Ovary (tissue), 9 donors: Measurements from ENCODE around the gene GFY. TPM values are rescaled to one million over a fixed set of nuclear protein-coding genes. Genes with fewer than 3 reads are reported as not detected.
A peak's percentile ranks its signal among the peaks of the same experiment; 100 is the strongest.
"Not testable (repeated sequence)": the region's sequence is repeated elsewhere in the genome, so short reads cannot be mapped to it uniquely, and the experiment has no call there.

Source experiments
- DNase-seq, 5 donors: peaks; one replicate each; pipeline ENCODE4 v3.0.0-alpha.2; 2019 to 2020
- H3K27ac ChIP-seq, 2 donors: fragments of 200-600 bp; one replicate each; pipeline versions ENCODE4 v1.5.1 to v1.8.0; 2019 to 2022
- H3K27me3 ChIP-seq: fragments of 200-600 bp; one replicate; pipeline ENCODE4 v1.8.0; 2022
- H3K36me3 ChIP-seq: fragments of 200-600 bp; sonication (generic); one replicate; pipeline ENCODE4 v1.5.1; 2019
- H3K4me1 ChIP-seq: one replicate; pipeline ENCODE4 v1.8.1; 2013; ENCODE audit warnings: mild to moderate bottlenecking, moderate library complexity; ENCODE audit not compliant: insufficient read depth
- H3K4me3 ChIP-seq: fragments of 200-600 bp; sonication (generic); one replicate; pipeline ENCODE4 v1.5.1; 2017
- H3K9me3 ChIP-seq, 2 donors: fragments of 200-600 bp in 1 of 2; sonication (generic) in 1 of 2; one replicate each; pipeline versions ENCODE4 v1.5.1 to v1.8.1; 2013 to 2019; ENCODE audit warnings: mild to moderate bottlenecking in 1 of 2, moderate library complexity in 1 of 2
- CTCF ChIP-seq, 3 donors: fragments of 450-650 bp in 2 of 3; fragments of 200-600 bp in 1 of 3; IDR thresholded peaks; one replicate each; pipeline versions ENCODE4 v1.5.1 to v1.8.0; 2016 to 2022; ENCODE audit warnings: antibody characterized with exemption in 3 of 3, mild to moderate bottlenecking in 1 of 3
- EP300 ChIP-seq: sonication (generic); formaldehyde crosslinking; IDR thresholded peaks from one replicate; pipeline ENCODE4 v1.6.1; 2017; ENCODE audit warnings: antibody characterized with exemption
- POLR2A ChIP-seq: fragments of 450-650 bp; IDR thresholded peaks from one replicate; pipeline ENCODE4 v1.6.1; 2017; ENCODE audit warnings: antibody characterized with exemption, mild to moderate bottlenecking, moderate library complexity
- WGBS, 3 donors: extraction: QIAGEN DNeasy Blood & Tissue Kit in 1 of 3; methylation state at CpG; one replicate each; pipeline versions ENCODE4 v1.1.5 to v1.1.7; 2013 to 2017; 5-methylcytosine and 5-hydroxymethylcytosine counted together
- intact Hi-C, 4 donors: fragments of 100-400 bp; cut with DNase I; formaldehyde crosslinking; loops; one replicate each; pipeline versions ENCODE4 v1.11.0 to v1.15.1; 2022 to 2023
- polyA plus RNA-seq, 2 donors: library from polyadenylated mRNA; stranded (reverse); fragments of 200-250 nt in 1 of 2; fragments of 350-450 nt in 1 of 2; fragmentation: Illumina TruSeq in 1 of 2; extraction: RNeasy Lipid Tissue Mini Kit (QIAGEN cat#74804) in 1 of 2; gene quantifications; one replicate each; pipeline ENCODE4 v1.2.3, GENCODE V29; 2013 to 2014
- total RNA-seq, 7 donors: library from RNA; depleted of rRNA in 2 of 7; stranded (reverse); fragments of >200 nt in 2 of 7; fragmentation: NEBNext Ultra II Directional in 3 of 7; extraction: Animal tissue kit (Norgen Biotek cat#: 25700) in 3 of 7; gene quantifications; one replicate each; pipeline versions ENCODE4 v1.1.0 to v1.2.4, GENCODE V29; 2016 to 2023
- donor health status: DM: no; HTN: no; CAD: no; lungs with moderate emphysema.
- donor health status: DM: no; HTN: no; CAD: no.
- donor health status: Bipolar disorder and iron deficiency.
- donor health status: DM: yes; HTN: yes; CAD: no.
- donor health status: DM: no; HTN: no; CAD: no.
- donor health status: DM: yes; HTN: yes; CAD: no.

Gene GFY
- total and polyA plus RNA-seq, 9 donors, result not detected

GRCh38 chr19:49442771-49443365, 17.7 kb downstream of the GFY start:
- H3K36me3 ChIP-seq, result no peaks in the 10 kb centered on the region
- TF ChIP-seq POLR2A, result no peak
- intact Hi-C loops, result loop anchor here in 3 of 4 donors (2.0 to 10.0 kb wide), 3 partner anchors 52 to 216 kb away; partner anchors contain the start of genes DKKL1 (in 1 of the 3) and TEAD2 (in 1 of the 3)
- peak overlapping the region; percentile 55 for H3K4me3 ChIP-seq
- peak; percentile 76 to 90 (median 85) for DNase-seq
- peak overlapping the region in 1 of 2 donors; percentile 3 for H3K27ac ChIP-seq
- 1 to 2% (median 2%) methylated on average over 39 to 43 of the region's 43 CpGs for WGBS, 3 donors
- H3K4me1 ChIP-seq, result no peaks in the 10 kb centered on the region
- no peaks in the 10 kb centered on the region for H3K27me3 ChIP-seq
- H3K9me3 ChIP-seq, result no peaks in the 10 kb centered on the region

- intact Hi-C loops, result loop anchor here in 3 of 4 donors (2.0 to 10.0 kb wide), 3 partner anchors 53 to 216 kb away; partner anchors contain the start of genes DKKL1 (in 1 of the 3) and TEAD2 (in 1 of the 3)
- TF ChIP-seq EP300 (no peak), POLR2A (peak; percentile 16), CTCF (IDR thresholded peaks at IDR 0.05) (peak; percentile 89 to 99 (median 90))
- DNase-seq, result peak; percentile 93 to 96 (median 95)
- no peaks in the 10 kb centered on the region for H3K27me3 ChIP-seq
- no peaks in the 10 kb centered on the region for H3K4me1 ChIP-seq
- H3K4me3 ChIP-seq, result peak overlapping the region; percentile 55
- peak overlapping the region in 1 of 2 donors; percentile 3 for H3K27ac ChIP-seq
- H3K9me3 ChIP-seq, result no peaks in the 10 kb centered on the region
- H3K36me3 ChIP-seq, result no peaks in the 10 kb centered on the region
- 0 to 1% (median 1%) methylated on average over 45 to 47 of the region's 47 CpGs for WGBS, 3 donors
These were observed 18.3 kb downstream of the GFY start for GRCh38 chr19:49443366-49444099.

- intact Hi-C loops, result loop anchor here in 3 of 4 donors (5.0 to 10.0 kb wide), 2 partner anchors 79 to 217 kb away; partner anchors contain the start of genes DKKL1 (in 1 of the 3) and TEAD2 (in 1 of the 3)
- not testable (repeated sequence) for H3K4me1 ChIP-seq, H3K27ac ChIP-seq, H3K27me3 ChIP-seq, H3K36me3 ChIP-seq, H3K4me3 ChIP-seq, H3K9me3 ChIP-seq, DNase-seq
- 48 to 75% (median 50%) methylated on average over 5 of the region's 5 CpGs for WGBS, 3 donors
These were observed 19.0 kb downstream of the GFY start for GRCh38 chr19:49444100-49444700.

- Histone ChIP-seq H3K4me3 (no peak overlapping the region), H3K27me3 (no peaks in the 10 kb centered on the region), H3K4me1 (no peaks in the 10 kb centered on the region), H3K27ac (no peak overlapping the region), H3K9me3 (no peaks in the 10 kb centered on the region), H3K36me3 (no peaks in the 10 kb centered on the region)
- intact Hi-C loops, result loop anchor here in 1 of 4 donors (10.0 kb wide), 1 partner anchor 81 kb away; the partner anchor contains the start of genes DKKL1 and TEAD2
- no peak for DNase-seq
- TF ChIP-seq POLR2A (no peak), CTCF (IDR thresholded peaks at IDR 0.05) (no peak), EP300 (no peak)
- 62 to 85% (median 64%) methylated on average over 3 of the region's 3 CpGs for WGBS, 3 donors
These were observed 20.8 kb downstream of the GFY start for GRCh38 chr19:49445997-49446396.
